ENCODE data around the gene SLC26A2.

- TF ChIP-seq, protein P1, sequence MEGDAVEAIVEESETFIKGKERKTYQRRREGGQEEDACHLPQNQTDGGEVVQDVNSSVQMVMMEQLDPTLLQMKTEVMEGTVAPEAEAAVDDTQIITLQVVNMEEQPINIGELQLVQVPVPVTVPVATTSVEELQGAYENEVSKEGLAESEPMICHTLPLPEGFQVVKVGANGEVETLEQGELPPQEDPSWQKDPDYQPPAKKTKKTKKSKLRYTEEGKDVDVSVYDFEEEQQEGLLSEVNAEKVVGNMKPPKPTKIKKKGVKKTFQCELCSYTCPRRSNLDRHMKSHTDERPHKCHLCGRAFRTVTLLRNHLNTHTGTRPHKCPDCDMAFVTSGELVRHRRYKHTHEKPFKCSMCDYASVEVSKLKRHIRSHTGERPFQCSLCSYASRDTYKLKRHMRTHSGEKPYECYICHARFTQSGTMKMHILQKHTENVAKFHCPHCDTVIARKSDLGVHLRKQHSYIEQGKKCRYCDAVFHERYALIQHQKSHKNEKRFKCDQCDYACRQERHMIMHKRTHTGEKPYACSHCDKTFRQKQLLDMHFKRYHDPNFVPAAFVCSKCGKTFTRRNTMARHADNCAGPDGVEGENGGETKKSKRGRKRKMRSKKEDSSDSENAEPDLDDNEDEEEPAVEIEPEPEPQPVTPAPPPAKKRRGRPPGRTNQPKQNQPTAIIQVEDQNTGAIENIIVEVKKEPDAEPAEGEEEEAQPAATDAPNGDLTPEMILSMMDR (conservative IDR thresholded peaks at IDR 0.05; ENCODE audit: low read depth in 2 of 2) = no peak
- TF ChIP-seq CREB1 (CRISPR knock-in tag; IDR thresholded peaks at IDR 0.05; ENCODE audit: low read depth) = no peak
- TF ChIP-seq POLR2AphosphoS5 (IDR thresholded peaks at IDR 0.05; ENCODE audit: low read depth) = no peak
- TF ChIP-seq EZH2 (IDR thresholded peaks at IDR 0.05; ENCODE audit: low read depth, unreplicated experiment) = no peak
- TF ChIP-seq, protein P2, sequence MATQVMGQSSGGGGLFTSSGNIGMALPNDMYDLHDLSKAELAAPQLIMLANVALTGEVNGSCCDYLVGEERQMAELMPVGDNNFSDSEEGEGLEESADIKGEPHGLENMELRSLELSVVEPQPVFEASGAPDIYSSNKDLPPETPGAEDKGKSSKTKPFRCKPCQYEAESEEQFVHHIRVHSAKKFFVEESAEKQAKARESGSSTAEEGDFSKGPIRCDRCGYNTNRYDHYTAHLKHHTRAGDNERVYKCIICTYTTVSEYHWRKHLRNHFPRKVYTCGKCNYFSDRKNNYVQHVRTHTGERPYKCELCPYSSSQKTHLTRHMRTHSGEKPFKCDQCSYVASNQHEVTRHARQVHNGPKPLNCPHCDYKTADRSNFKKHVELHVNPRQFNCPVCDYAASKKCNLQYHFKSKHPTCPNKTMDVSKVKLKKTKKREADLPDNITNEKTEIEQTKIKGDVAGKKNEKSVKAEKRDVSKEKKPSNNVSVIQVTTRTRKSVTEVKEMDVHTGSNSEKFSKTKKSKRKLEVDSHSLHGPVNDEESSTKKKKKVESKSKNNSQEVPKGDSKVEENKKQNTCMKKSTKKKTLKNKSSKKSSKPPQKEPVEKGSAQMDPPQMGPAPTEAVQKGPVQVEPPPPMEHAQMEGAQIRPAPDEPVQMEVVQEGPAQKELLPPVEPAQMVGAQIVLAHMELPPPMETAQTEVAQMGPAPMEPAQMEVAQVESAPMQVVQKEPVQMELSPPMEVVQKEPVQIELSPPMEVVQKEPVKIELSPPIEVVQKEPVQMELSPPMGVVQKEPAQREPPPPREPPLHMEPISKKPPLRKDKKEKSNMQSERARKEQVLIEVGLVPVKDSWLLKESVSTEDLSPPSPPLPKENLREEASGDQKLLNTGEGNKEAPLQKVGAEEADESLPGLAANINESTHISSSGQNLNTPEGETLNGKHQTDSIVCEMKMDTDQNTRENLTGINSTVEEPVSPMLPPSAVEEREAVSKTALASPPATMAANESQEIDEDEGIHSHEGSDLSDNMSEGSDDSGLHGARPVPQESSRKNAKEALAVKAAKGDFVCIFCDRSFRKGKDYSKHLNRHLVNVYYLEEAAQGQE (IDR thresholded peaks at IDR 0.05; ENCODE audit: unreplicated experiment) = no peak
- TF ChIP-seq STAT1 (IDR thresholded peaks at IDR 0.05; ENCODE audit: unreplicated experiment) = no peak
- TF ChIP-seq ZNF331 (CRISPR knock-in tag; IDR thresholded peaks at IDR 0.05; ENCODE audit: low read depth) = no peak
- TF ChIP-seq NANOG (IDR thresholded peaks at IDR 0.05; ENCODE audit: borderline replicate concordance) = no peak
- TF ChIP-seq ZNF114 (CRISPR knock-in tag; IDR thresholded peaks at IDR 0.05) = no peak
- TF ChIP-seq, protein P3, sequence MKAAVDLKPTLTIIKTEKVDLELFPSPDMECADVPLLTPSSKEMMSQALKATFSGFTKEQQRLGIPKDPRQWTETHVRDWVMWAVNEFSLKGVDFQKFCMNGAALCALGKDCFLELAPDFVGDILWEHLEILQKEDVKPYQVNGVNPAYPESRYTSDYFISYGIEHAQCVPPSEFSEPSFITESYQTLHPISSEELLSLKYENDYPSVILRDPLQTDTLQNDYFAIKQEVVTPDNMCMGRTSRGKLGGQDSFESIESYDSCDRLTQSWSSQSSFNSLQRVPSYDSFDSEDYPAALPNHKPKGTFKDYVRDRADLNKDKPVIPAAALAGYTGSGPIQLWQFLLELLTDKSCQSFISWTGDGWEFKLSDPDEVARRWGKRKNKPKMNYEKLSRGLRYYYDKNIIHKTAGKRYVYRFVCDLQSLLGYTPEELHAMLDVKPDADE (IDR thresholded peaks at IDR 0.05) = no peak
- TF ChIP-seq JUNB (IDR thresholded peaks at IDR 0.05; ENCODE audit: unreplicated experiment) = no peak
Measured at GRCh38 chr5:149946118-149946517, 14.4 kb upstream of the SLC26A2 start.

All from GM23338 (cell line).